Suprapubic skin (tissue), 4 donors: ENCODE results near the gene CNN2. TPM values are rescaled to one million over a fixed set of nuclear protein-coding genes. Genes with fewer than 3 reads are reported as not detected.

Source experiments
- DNase-seq, 2 donors: peaks; one replicate each; pipeline ENCODE4 v3.0.0-alpha.2; 2019; ENCODE audit warnings: low spot score in 2 of 2
- H3K27ac ChIP-seq: fragments of 200-600 bp; sonication (generic); one replicate; pipeline ENCODE4 v1.5.1; 2019
- H3K27me3 ChIP-seq: fragments of 200-600 bp; sonication (generic); one replicate; pipeline ENCODE4 v1.5.1; 2019
- H3K36me3 ChIP-seq: fragments of 200-600 bp; sonication (generic); one replicate; pipeline ENCODE4 v1.5.1; 2019
- H3K4me1 ChIP-seq: fragments of 200-600 bp; sonication (generic); one replicate; pipeline ENCODE4 v1.5.1; 2019
- H3K4me3 ChIP-seq: fragments of 200-600 bp; sonication (generic); one replicate; pipeline ENCODE4 v1.5.1; 2019; ENCODE audit warnings: mild to moderate bottlenecking
- H3K9me3 ChIP-seq: fragments of 200-600 bp; sonication (generic); one replicate; pipeline ENCODE4 v1.5.1; 2019
- EP300 ChIP-seq: sonication (generic); formaldehyde crosslinking; IDR thresholded peaks from one replicate; pipeline ENCODE4 v1.6.1; 2017; ENCODE audit warnings: antibody characterized with exemption
- POLR2A ChIP-seq, 2 donors: fragments of 450-650 bp; IDR thresholded peaks; one replicate each; pipeline ENCODE4 v1.6.1; 2017; ENCODE audit warnings: antibody characterized with exemption in 2 of 2, mild to moderate bottlenecking in 2 of 2, moderate library complexity in 2 of 2
- POLR2AphosphoS5 ChIP-seq, 3 donors: sonication (generic); formaldehyde crosslinking; IDR thresholded peaks; one replicate each; pipeline ENCODE4 v1.6.1; 2017; ENCODE audit warnings: antibody characterized with exemption in 3 of 3
- WGBS: methylation state at CpG from one replicate; pipeline ENCODE4 v1.1.5; 2018; 5-methylcytosine and 5-hydroxymethylcytosine counted together
- total RNA-seq, 4 donors: library from RNA; depleted of rRNA; stranded (reverse); fragments of >200 nt; gene quantifications; one replicate each; pipeline ENCODE4 v1.1.0, GENCODE V29; 2016
- TF ChIP-seq, protein P1 (sequence below), 2 donors: fragments of 200-600 bp in 1 of 2; fragments of 450-650 bp in 1 of 2; sonication (generic) in 1 of 2; IDR thresholded peaks; one replicate each; pipeline ENCODE4 v1.5.1; 2016 to 2019; ENCODE audit warnings: antibody characterized with exemption in 2 of 2, mild to moderate bottlenecking in 1 of 2, moderate library complexity in 1 of 2

Gene CNN2
- total RNA-seq, 4 donors from 2014 or later: 44.0 to 75.1 (median 68.4) TPM

- H3K27ac ChIP-seq: no peak overlapping the region
- TF ChIP-seq POLR2AphosphoS5 (IDR thresholded peaks at IDR 0.05) (no peak), EP300 (no peak)
- TF ChIP-seq, protein P1, sequence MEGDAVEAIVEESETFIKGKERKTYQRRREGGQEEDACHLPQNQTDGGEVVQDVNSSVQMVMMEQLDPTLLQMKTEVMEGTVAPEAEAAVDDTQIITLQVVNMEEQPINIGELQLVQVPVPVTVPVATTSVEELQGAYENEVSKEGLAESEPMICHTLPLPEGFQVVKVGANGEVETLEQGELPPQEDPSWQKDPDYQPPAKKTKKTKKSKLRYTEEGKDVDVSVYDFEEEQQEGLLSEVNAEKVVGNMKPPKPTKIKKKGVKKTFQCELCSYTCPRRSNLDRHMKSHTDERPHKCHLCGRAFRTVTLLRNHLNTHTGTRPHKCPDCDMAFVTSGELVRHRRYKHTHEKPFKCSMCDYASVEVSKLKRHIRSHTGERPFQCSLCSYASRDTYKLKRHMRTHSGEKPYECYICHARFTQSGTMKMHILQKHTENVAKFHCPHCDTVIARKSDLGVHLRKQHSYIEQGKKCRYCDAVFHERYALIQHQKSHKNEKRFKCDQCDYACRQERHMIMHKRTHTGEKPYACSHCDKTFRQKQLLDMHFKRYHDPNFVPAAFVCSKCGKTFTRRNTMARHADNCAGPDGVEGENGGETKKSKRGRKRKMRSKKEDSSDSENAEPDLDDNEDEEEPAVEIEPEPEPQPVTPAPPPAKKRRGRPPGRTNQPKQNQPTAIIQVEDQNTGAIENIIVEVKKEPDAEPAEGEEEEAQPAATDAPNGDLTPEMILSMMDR (IDR thresholded peaks at IDR 0.05): no peak
- H3K9me3 ChIP-seq: no peaks in the 10 kb centered on the region
- H3K4me3 ChIP-seq: no peak overlapping the region
- no peak for DNase-seq
- peaks cover 11% of the 10 kb centered on the region for H3K4me1 ChIP-seq
- H3K36me3 ChIP-seq: peaks cover 48% of the 10 kb centered on the region
- WGBS: 94% methylated on average over 8 of the region's 25 CpGs
- H3K27me3 ChIP-seq: no peaks in the 10 kb centered on the region
Observed at GRCh38 chr19:989381-990081, 36.9 kb upstream of the CNN2 start.

DNA sequence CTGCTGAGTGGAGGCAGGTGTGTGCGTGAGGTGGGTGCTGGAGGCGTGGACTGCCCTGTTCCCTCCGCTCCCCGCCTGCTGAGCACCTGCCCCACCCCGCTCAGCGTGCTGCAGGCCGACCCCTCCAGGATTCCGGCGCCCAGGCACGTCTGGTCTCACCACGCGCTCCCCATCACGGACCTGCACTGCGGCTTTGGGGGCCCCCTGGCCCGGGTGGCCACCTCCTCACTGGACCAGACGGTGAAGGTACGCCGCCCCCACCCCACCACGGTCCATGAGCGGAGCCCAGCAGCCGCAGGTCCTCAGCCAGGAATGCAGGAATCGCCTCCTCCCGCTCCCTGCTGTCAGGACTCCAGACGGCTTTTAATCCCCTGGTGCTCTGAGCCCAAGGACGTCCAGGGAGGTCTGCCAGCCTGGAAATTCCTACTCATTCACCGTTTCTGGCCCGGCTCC is 36.3 kb upstream of the CNN2 start:
- no peaks in the 10 kb centered on the region for H3K9me3 ChIP-seq
- peaks cover 5% of the 10 kb centered on the region for H3K4me1 ChIP-seq
- no peak for DNase-seq
- 83% methylated on average over 5 of the region's 27 CpGs for whole genome bisulfite sequencing
- no peak overlapping the region for H3K27ac ChIP-seq
- H3K4me3 ChIP-seq: no peak overlapping the region
- H3K36me3 ChIP-seq: peaks cover 48% of the 10 kb centered on the region
- H3K27me3 ChIP-seq: peaks cover 4% of the 10 kb centered on the region
- no peak for TF ChIP-seq EP300
- TF ChIP-seq POLR2AphosphoS5 (IDR thresholded peaks at IDR 0.05): no peak
- no peak for TF ChIP-seq POLR2A (IDR thresholded peaks at IDR 0.05)
- TF ChIP-seq, protein P1 (IDR thresholded peaks at IDR 0.05): no peak

GRCh38 chr19:990746-991145 is 35.7 kb upstream of the CNN2 start:
- Histone ChIP-seq H3K36me3 (peaks cover 46% of the 10 kb centered on the region), H3K9me3 (no peaks in the 10 kb centered on the region), H3K27ac (no peak overlapping the region), H3K4me3 (no peak overlapping the region), H3K27me3 (peaks cover 10% of the 10 kb centered on the region), H3K4me1 (peaks cover 1% of the 10 kb centered on the region)
- no peak for DNase-seq
- TF ChIP-seq EP300: no peak
- no peak for TF ChIP-seq POLR2AphosphoS5 (IDR thresholded peaks at IDR 0.05)
- TF ChIP-seq, protein P1 (IDR thresholded peaks at IDR 0.05): no peak
- no peak for TF ChIP-seq POLR2A (IDR thresholded peaks at IDR 0.05)
- WGBS: 87% methylated on average over 3 of the region's 23 CpGs

- H3K9me3 ChIP-seq: no peaks in the 10 kb centered on the region
- no peak overlapping the region for H3K27ac ChIP-seq
- peaks cover 41% of the 10 kb centered on the region for H3K36me3 ChIP-seq
- TF ChIP-seq EP300 (no peak), POLR2AphosphoS5 (IDR thresholded peaks at IDR 0.05) (no peak), POLR2A (IDR thresholded peaks at IDR 0.05) (no peak)
- TF ChIP-seq, protein P1 (IDR thresholded peaks at IDR 0.05): no peak
- peaks cover 7% of the 10 kb centered on the region for H3K4me1 ChIP-seq
- DNase-seq: no peak
- WGBS: 95% methylated on average over 4 of the region's 47 CpGs
- H3K27me3 ChIP-seq: peaks cover 16% of the 10 kb centered on the region
- no peak overlapping the region for H3K4me3 ChIP-seq
Observed at GRCh38 chr19:991174-991931, 35.1 kb upstream of the CNN2 start.
